HG03432 (cell line): Measurements from ENCODE around the gene FGF2.
"Not testable (repeated sequence)": the region's sequence is repeated elsewhere in the genome, so short reads cannot be mapped to it uniquely, and the experiment has no call there.

Experiments used
- ATAC-seq: cut with Tn5 transposase; IDR thresholded peaks from one replicate; pipeline ENCODE4 v1.9.1; 2021; ENCODE audit warnings: mild to moderate bottlenecking, moderate library complexity; ENCODE audit not compliant: unreplicated experiment

Gene FGF2

GRCh38 chr4:122826553-122827257 is at the start of gene FGF2:
FGF2 (plus strand) TSS chr4:122826831; CDS start chr4:122827175, 344 bp downstream.
- peak; percentile 22 for ATAC-seq

DNA sequence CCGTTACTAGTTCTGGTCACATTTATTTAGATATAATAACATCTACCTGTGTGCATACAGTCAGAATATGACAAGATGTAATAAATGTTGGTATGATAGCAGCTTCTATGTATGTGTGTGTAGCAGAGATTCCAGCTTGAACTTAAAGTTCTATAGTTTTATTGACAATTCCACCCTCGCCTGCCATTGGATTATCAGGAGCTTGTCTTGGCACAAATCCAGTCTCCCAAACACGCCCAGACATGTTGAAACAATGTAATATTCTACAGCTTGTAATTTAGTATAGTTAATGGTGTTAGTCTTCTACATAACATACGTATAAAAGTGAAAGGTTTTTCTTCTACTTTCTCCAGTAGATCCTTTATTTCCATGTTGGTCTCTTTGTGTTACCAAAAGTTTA is 49.7 kb upstream of the FGF2 start:
- no peak for ATAC-seq

DNA sequence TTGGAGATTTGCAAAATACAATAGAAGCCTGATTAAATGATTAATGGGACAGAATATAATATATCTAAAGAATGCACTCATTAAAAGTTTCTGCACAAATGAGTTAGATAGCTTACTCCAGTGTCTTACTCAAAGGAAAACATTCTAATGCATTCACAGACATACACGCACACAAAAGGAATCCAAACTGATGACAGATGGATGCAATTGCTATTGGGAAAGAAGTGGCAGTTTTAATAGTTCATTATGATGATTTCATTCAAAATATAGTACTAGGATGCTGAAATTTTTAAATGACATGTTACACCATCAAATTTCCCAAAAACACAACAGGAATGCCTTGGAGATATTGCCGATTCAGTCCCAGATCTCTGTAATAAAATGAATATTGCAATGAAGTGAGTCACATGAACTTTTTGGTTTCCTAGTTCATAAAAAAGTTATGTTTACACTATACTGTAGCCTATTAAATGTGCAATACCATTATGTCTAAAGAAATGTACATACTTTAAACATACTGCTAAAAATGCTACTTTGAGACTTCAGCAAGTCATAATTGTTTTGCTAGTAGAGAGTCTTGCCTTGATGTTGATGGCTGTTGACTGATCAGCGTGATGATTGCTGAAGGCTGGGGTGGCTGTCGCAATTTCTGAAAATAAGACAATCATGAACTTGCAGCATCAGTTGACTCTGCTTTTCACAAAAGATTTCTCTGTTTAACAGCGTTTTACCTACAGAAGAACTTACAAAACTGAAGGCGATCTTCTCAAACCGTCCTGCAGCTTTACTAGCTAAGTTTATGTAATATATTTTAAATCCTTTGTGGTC is 48.6 kb upstream of the FGF2 start:
- no peak for ATAC-seq

- ATAC-seq = no peak
Measured at GRCh38 chr4:122781486-122781885, 45.1 kb upstream of the FGF2 start.

- no peak for ATAC-seq
Measured at GRCh38 chr4:122783301-122784215, 43.1 kb upstream of the FGF2 start.

DNA sequence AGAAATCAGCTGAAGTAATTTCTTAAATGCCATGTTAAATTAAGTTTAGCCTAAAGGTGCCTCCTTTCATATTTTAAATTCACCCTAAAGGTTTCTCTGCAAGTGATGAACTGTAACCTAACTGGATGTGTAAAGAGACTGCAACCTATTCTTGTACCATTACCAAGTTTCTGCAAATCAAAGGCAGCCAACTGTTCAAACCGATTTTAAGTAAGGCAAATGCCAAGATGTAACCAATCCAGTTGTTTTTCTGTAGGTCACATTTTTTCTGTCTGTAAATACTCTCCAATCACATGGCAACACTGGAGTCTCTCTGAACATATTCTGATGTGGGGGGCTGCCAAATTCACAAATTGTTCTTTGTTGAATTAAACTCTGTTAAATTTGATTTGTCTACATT is 42.4 kb upstream of the FGF2 start:
- ATAC-seq = no peak

GRCh38 chr4:122785099-122785498 is 41.5 kb upstream of the FGF2 start:
- ATAC-seq = no peak

- not testable (repeated sequence) for ATAC-seq
Measured at GRCh38 chr4:122786296-122786695, 40.3 kb upstream of the FGF2 start.

DNA sequence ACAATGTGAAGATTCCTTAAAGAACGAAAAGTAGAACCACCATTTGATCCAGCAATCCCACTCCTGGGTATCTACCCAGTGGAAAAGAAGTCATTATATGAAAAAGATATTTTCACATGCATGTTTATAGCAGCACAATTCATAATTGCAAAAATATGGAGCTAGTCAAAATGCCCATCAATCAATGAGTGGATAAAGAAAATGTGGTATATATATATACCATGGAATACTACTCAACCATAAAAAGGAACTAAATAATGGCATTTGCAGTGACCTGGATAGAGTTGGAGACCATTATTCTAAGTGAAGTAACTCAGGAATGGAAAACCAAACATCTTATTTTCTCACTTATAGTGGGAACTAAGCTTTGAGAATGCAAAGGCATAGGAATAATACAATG is 39.7 kb upstream of the FGF2 start:
- ATAC-seq = not testable (repeated sequence)

- no peak for ATAC-seq
Measured at GRCh38 chr4:122787940-122788339, 38.7 kb upstream of the FGF2 start.

DNA sequence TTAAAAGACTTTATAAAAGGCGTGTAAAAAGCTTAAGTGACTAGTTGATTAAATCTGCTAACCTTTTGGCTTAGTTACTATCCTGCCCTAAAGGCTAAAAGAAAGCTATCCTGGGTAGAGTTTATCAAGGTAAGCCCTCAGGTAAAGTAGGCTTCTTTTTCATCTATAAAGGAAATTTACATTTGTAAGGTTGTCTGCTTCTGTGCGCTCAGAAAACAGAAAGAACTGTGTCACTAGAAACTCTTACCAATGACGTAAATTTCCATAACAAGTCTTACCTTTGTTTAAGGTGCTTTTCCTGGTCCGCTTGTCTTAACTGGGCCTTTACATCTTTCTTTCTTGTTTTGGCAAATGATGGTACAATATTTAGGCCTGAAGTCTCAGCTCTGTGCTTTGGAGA is 37.7 kb upstream of the FGF2 start:
- ATAC-seq = no peak

- no peak for ATAC-seq
Measured at GRCh38 chr4:122793811-122794210, 32.8 kb upstream of the FGF2 start.

DNA sequence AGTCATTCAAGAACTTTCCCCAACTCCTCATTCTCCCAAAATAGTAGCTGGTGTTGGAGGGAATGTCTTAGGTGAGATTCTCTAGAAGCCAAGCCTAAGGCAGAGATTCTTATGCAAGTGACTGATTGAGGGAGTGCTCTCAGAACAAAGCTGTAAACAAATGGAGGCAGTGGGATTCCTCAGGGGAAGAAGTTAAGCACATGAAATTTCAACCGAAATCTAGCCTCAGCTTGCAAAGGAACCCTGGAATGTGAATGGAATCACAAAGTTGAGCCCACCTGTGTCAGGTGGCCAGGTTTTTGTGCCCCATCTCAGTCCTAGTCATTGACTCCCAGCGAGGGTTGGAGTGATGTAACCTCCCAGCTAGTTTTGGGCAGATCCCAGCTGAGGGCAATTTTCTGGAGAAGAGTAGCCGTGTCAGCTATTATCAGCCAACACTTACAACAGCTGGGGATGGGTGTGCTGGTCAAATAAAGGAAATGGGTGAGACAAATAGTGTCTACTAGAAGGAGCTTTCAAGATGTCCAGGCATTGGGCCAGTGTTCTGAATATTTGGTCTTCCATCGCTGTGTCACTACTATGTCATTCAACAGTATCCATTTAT is 29.7 kb upstream of the FGF2 start:
- ATAC-seq = no peak

GRCh38 chr4:122797405-122798094 is 29.1 kb upstream of the FGF2 start:
- ATAC-seq = peak; percentile 22

- ATAC-seq = peak; percentile 80
Measured at GRCh38 chr4:122798101-122798500, 28.5 kb upstream of the FGF2 start.

GRCh38 chr4:122798917-122799316 is 27.7 kb upstream of the FGF2 start:
- ATAC-seq = no peak

GRCh38 chr4:122803788-122804208 is 22.8 kb upstream of the FGF2 start:
- no peak for ATAC-seq

- ATAC-seq = no peak
Measured at GRCh38 chr4:122806981-122807679, 19.5 kb upstream of the FGF2 start.

DNA sequence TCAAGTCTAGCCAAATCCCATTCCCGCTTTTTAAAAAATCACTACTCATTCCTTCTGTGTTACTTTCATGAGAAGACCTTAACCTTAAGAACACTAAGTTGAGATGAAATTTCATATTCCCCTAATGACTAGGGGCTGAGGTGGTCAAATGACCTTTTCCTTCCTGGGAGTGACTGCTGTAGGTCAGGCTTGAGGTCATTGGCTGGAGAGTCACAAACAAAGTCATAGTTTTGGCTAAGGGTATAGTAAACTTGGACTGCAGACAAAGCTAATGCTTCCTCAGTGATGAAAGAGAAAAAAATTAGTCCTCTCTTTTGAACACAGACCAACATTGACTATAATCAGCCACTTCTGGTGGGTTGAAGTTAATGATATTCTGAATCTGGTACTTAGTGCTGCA is 16.0 kb upstream of the FGF2 start:
- ATAC-seq = no peak

GRCh38 chr4:122811781-122812180 is 14.8 kb upstream of the FGF2 start:
- ATAC-seq = not testable (repeated sequence)
